NCI-H146 treated with DMSO at 0.1 percent for 48 hours (cell line): Measurements from ENCODE around the gene DOP1A.

Experiments used
- DNase-seq: peaks from one replicate; lab custom pipeline; 2025; ENCODE audit not compliant: unreplicated experiment; lab: John Stamatoyannopoulos, UW

DOP1A gene, protein sequence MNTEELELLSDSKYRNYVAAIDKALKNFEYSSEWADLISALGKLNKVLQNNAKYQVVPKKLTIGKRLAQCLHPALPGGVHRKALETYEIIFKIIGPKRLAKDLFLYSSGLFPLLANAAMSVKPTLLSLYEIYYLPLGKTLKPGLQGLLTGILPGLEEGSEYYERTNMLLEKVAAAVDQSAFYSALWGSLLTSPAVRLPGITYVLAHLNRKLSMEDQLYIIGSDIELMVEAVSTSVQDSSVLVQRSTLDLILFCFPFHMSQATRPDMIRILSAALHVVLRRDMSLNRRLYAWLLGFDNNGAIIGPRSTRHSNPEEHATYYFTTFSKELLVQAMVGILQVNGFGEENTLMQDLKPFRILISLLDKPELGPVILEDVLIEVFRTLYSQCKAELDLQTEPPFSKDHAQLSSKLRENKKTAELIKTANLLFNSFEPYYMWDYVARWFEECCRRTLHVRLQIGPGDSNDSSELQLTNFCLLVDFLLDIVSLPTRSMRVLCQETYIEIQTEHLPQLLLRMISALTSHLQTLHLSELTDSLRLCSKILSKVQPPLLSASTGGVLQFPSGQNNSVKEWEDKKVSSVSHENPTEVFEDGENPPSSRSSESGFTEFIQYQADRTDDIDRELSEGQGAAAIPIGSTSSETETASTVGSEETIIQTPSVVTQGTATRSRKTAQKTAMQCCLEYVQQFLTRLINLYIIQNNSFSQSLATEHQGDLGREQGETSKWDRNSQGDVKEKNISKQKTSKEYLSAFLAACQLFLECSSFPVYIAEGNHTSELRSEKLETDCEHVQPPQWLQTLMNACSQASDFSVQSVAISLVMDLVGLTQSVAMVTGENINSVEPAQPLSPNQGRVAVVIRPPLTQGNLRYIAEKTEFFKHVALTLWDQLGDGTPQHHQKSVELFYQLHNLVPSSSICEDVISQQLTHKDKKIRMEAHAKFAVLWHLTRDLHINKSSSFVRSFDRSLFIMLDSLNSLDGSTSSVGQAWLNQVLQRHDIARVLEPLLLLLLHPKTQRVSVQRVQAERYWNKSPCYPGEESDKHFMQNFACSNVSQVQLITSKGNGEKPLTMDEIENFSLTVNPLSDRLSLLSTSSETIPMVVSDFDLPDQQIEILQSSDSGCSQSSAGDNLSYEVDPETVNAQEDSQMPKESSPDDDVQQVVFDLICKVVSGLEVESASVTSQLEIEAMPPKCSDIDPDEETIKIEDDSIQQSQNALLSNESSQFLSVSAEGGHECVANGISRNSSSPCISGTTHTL (N-terminal part only)

DNA sequence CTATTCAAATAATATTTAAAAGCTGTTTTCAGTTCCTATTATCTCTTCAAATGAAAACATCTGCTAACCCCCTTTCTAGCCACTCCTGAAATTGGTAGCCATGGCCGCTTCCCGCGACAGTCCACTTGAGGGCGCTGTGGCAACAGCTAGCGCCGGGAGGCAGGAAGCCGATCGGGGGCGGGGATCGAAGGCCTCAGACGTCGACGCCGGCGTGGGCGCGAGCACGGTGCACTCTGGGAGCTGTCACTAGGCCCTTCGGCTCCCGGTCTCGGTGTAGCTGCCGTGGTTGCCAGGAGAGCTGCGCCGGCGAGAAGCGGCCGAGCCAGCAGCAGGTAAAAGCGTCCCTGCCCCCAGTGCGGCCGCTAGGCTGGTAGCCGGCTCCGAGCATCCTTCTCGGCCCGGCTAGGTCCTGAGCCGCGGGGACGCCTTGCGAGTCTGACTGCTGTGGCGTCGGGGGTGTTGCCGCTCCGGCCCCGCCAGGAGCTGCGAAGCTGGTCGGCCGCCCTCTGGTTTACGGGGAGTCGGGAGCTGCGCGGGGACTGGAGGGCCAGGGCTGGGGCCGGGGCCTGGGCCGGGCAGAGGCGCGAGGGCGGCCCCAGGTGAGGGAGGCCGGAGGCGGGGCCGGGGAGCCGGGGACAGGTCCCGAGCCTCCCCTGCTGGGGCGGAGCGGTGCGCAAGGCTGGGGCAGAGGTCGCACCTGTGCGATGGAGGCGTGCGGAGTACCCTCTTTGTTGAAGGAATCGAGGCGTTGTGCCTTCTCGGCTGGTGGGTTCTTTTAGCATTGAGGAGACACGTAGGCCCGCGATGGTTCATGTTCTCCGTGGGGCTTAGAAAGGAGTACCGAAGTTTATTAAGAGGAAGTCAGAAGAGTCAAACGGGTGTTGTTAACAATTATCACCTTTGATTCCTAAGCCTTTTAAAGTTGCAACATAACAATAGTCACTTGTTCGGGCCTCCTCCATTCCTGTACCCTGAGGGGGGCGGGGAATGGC is at the start of gene DOP1A:
Gene DOP1A, plus strand, starts transcription at position 224 of the 992 bp plus-strand sequence. CDS start 29,307 bp downstream, outside the sequence.
- DNase-seq = peak; percentile 93

DNA sequence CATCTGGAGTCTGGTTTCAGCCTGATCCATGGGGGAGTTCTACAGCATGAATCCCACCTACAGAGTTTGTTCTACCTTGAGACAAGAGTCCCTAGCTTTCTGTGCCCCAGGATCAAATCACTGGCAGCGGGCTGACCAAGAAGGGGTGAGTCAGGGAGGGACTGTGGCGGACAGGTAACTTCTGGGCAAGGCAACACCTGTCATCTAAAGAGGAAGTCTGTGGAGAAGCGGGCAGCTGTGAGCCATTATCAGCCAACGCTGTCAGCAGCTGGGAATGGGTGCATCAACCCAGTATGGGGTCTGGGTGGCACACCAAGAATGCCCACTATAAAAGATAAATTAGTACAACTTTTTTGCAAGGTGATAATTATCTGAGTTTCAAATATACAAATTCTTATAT is 47.7 kb upstream of the DOP1A start:
- DNase-seq = peak; percentile 75

DNA sequence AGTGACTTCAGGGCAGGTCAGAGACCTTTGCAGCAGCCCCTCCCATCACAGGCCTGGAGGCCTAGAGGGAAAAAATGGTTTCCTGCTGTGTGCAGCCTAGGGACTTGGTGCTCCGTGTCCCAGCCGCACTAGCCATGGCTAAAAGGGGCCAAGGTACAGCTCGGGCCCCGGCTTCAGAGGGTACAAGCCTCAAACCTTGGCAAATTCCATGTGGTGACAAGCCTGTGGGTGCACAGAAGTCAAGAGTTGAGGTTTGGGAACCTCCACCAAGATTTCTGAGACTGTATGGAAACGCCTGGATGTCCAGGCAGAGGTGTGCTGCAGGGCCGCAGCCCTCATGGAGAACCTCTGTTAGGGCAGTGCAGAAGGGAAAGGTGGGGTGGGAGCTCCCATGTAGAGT is 35.8 kb upstream of the DOP1A start:
- DNase-seq = no peak

DNA sequence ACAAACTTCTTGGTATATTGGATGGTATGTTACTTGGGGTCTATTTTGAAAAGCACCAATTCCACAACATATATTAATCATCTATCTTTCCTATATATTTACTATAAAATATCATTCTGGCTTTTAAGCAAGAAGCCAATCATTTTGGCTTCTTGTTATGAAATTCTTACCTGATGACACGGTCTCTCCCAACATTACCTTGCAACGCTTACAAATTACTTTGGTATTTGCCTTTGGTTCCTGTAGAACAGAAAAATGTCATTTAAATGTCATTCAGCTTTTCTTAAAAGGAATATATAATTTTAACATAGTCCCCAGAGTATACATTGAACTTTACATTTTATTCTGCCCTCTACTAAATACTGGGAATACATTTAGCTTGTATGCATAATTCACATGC is 29.2 kb upstream of the DOP1A start:
- no peak for DNase-seq

- no peak for DNase-seq
These were observed 24.9 kb upstream of the DOP1A start for GRCh38 chr6:83042467-83043053.

- DNase-seq = no peak
These were observed 23.2 kb upstream of the DOP1A start for GRCh38 chr6:83044091-83044768.

DNA sequence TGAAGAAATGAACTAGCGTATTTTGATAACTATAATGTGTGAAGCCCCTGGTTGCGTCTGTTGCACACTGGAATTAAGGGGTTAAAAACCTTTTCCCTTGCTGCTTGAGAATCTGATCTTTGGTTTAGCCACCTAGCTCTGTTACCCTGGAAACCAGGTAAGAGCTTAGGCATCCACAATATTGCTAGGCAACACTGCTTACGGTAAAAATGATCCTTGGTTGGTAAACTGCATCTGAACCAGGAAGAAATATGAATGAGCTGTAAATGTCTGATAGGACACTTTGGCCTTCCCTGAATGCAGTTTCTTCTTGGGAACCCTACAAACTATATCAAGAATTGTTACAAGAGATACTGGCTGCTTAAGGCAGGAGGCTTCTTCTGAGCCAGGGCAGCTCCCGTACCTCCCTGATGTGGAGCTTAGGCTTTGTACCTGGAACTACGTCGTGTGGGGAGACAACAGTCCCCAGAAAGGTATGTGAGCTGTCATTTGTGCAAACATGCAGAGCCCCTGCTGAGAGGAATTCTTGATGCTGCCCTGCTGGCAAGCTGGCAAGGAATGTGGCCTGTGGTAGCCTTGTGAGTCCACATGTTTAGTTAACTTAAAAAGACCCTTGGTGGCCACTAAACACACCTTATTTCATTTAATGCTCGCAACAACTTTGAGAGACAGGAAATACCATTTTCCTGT is 20.3 kb upstream of the DOP1A start:
- peak; percentile 11 for DNase-seq

- DNase-seq = no peak
These were observed 15.9 kb upstream of the DOP1A start for GRCh38 chr6:83051377-83052172.

DNA sequence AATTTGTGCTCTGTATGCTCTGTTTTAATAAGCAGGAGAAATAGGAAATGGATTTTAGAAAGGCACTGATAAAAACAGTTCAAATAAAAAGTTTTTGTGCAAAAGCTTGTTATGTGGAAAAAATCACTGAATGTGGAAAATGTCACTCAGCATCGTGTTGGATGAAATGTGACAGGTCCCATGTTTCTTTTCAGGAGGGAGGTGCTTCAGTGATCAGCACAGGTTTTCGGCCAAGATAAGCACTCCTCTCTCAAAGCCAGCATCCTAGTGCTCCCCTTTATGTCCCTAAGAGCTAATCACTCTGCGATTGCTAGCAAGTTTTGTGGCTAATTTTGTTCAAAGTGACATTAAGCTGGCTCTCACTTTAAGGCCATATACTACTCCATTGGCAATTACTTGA is 13.8 kb upstream of the DOP1A start:
- no peak for DNase-seq

DNA sequence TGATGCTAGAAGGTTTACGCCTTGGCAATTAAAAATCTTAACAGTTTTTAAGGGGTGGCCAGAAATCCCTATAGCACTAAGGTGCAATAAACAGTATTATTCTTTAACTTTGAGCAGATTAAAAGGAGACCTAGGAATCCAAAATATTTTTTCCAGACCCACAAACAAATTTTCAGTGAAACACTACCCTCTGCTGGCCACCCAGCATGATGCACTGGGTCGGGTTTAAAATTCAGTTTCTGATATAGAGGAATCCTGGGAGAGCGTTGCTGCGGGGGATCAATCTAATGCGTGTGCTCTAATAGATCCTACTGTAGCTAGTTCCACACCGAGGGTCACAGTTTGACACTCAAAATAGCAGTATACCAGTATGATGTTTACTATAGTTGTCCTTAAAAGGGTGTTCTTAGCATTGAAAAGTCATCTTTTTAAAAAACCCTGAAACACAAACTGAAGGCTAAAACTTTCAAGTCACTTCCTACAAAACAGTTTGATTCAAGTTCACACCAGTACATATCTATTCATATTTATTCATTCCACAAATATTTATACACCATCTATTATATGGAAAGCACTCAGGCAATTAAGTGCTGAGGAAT is 12.0 kb upstream of the DOP1A start:
- DNase-seq = peak; percentile 6

- DNase-seq = peak; percentile 41
These were observed 9.7 kb upstream of the DOP1A start for GRCh38 chr6:83057705-83058321.

DNA sequence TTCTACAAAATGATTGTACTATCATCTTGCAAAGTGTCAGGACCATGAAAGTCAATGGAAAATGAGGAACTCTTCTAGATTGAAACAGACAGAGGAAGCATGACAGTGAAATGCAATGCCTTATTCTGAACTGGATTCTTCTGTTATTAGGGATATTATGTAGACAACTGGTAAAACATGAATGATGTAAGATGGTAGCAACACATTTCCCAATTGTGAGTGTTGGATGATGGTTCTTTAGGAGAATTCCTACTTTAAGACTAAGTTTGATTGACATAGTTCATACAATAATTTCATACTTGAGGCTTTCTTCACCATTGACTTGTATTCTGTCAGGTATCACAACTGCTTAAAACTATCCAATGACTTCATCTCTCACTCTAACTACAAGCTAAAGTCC is 6.3 kb upstream of the DOP1A start:
- DNase-seq = no peak

DNA sequence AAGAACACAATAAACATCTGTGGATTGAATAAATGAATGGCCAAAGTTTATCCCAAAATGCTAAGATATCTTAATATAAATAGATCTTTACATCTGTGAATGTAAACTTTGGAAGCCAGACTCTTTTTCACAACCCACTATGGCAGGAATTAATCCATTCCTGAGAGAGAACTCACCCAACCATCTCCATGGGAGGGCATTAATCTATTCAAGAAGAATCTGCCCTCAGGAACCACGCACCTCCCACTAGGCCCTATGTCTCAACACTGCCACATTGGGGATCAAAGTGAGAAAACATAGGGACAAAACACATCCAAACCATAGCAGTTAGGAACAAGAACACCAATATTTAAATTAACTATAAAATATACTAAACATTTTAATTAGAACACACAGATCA is 5.2 kb upstream of the DOP1A start:
- no peak for DNase-seq

- peak; percentile 63 for DNase-seq
These were observed 1.8 kb upstream of the DOP1A start, which contains the start of gene UBE3D for GRCh38 chr6:83065511-83066192. Gene UBE3D, minus strand, starts transcription at chr6:83065841. Its CDS starts 123 bp downstream, at chr6:83065718.

DNA sequence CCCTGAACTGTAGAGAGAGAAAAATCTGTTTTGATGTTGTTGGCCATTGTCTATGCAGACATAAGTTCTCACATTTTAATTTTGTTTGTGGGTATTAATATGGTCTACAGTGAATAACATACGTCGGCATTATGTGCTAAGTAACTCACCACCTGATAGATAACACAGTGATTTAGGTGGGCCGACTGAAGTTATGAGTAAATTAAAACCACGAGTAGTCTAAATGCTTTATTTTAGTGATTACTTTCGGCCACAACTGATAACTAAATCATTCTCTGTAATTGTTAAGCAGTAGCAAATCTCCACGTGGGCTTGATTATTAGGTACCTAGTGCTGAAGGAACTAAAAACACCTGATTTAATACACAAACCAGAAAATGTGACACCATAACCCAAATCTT is 1.1 kb downstream of the DOP1A start:
- no peak for DNase-seq

DNA sequence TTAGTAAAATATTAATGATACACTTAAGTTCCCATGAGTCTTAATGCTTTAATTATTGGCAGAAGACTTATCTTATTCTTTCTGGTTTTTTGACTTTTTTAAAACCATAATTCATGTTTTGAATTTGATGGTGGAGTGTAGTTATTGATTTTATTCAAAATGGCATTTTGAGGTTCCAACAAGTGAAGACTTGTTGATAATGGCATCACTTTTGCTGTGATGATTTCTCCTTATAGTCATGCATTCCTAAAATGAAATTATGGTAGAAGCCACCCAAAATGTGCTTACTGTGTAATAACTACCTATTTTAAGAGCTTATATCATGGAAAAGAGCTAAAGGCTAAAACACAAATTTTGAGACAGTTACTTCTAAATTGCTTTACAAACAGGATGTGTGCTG is 2.2 kb downstream of the DOP1A start:
- no peak for DNase-seq
